Measurements from ENCODE around the gene PBX2.
"Not testable (repeated sequence)": the region's sequence is repeated elsewhere in the genome, so short reads cannot be mapped to it uniquely, and the experiment has no call there.

The PBX2 gene

DNA sequence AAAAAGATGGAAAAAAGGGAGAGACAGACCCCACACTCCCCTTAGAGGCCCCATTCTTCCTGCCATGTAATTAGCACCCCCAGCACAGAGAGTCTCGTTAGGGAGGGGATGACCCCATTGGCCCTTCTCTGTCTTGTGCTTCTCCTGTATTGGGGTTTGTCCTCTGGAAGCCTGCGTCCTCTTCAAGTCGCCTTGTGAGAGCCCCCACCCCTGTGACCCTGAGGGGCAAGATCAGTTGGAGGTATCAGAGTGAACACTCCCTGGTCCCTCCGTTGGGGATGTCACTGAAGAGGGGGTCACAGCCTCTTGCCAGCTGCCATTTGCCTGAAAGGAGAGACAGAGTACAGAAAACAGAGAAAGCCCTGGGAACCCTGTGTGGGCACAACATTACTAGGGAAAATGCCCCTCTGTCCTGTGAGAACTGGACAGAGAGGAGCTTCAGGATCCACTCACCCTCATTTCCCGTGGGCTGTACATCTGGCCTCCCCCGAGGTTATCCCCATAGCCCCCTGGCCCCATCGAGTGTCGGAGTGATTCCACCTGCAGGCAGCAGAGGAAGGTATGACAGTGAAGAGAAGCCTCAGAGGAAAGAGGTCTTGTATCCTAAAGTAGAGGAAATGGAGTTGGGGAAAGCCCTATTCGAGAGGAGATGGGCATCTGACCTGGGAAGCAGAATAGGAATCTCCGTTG is 3.7 kb downstream of the PBX2 start:
- DNase-seq: not testable (repeated sequence)

DNA sequence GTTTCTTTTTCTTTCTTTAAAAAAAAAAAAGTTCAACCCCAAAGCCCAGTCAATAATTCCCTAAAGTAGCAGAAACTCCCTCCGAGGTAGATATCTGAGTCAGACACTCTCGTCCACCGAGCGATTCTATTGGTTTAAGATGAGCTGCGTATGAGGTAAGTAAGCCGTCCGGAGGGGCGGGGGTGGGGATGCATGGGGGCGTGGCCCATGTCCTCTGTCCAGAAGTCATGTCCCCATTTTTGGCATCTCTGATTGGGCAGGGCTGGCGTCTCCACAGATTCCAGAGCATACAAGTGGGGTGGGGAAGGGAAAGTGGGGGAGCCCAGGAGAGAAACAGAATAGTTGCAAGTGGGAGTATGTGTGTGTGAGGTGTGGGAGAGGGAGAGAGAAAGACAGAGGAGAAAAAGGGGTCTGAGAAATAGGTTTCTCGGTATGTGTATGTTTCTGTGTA is 4.3 kb downstream of the PBX2 start:
- peak; percentile 45 to 78 for DNase-seq

DNA sequence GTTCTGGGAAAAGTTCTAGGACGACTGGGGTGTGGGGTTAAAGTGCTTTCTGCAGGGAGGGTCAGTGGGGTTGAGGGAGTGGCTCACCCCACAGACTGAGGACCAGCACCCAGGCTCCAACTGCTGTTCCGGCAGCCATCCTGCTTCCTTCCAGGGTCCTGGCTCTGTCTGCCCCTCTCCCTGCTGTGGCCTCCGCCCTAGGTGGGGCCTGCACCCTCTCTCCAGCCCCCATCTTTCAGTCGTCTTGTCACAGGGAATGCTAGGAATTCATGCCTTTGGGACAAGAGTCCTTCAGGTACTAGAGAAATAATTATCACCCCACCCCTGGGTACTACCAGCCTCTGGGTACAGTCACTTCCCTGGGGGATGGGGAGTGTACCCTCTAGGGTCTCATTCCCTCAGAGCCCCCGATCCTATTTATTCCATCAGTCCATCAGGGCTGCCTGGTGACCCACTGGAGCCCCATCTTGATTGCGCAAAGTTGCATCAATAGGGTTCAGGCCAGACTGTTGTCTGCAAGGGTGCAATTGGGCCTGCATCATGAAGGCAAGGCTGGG is 5.8 kb downstream of the PBX2 start, which contains the start of gene AGER:
AGER (minus strand) TSS at position 170 of the 557 bp plus-strand sequence; CDS start at position 139, 31 bp downstream.
- DNase-seq: no peak

DNA sequence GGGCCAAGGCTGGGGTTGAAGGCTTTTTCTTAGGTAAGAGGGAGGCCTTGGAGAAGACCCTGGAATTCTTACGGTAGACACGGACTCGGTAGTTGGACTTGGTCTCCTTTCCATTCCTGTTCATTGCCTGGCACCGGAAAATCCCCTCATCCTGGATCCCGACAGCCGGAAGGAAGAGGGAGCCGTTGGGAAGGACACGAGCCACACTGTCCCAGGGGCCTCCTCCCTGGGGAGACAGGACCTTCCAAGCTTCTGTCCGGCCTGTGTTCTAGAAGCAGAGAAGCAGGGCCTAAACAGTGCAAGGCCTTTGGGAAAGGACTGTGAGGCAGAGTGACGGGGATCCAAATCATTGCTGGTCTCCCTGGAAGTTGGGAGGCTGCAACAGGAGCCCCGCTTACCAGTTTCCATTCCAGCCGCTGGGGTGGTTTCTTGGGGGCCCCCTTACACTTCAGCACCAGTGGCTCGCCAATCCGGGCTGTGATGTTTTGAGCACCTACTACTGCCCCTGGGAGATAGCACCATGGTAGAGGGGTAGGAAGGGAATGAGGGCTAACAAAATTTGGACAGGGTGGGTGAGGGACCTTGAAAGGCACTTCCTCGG is 6.4 kb downstream of the PBX2 start:
- DNase-seq: no peak

DNA sequence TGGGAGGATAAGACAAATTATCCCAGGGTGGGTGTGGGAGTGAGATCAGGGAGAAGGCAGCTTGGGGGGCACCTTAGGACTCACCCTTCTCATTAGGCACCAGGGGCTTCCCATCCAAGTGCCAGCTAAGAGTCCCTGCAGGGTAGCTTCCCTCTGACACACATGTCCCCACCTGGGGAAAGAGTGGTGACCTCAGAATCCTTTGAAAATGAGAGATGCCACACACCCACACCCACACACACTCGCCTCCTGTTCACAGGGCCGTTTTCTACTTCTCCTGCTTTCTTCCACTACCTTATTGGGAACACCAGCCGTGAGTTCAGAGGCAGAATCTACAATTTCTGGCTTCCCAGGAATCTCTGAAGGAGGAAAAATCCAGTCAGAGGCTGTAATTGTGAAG is 7.0 kb downstream of the PBX2 start:
- no peak for DNase-seq

DNA sequence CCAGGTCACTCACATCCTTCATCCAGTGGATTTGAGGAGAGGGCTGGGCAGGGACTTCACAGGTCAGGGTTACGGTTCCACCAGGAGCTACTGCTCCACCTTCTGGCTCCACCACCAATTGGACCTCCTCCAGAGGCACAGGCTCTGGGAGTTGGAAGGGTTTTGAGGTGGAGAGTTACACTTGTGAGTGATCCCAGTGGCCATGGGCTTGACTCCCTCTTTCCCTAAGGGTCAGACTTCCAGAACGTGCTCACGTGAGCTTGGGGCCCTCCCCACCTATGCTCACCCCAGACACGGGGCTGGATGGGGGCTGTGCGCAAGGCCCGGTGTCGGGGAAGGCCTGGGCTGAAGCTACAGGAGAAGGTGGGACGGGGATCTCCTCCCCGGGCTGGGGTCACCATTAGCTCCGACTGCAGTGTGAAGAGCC is 7.4 kb downstream of the PBX2 start:
- DNase-seq: no peak

DNA sequence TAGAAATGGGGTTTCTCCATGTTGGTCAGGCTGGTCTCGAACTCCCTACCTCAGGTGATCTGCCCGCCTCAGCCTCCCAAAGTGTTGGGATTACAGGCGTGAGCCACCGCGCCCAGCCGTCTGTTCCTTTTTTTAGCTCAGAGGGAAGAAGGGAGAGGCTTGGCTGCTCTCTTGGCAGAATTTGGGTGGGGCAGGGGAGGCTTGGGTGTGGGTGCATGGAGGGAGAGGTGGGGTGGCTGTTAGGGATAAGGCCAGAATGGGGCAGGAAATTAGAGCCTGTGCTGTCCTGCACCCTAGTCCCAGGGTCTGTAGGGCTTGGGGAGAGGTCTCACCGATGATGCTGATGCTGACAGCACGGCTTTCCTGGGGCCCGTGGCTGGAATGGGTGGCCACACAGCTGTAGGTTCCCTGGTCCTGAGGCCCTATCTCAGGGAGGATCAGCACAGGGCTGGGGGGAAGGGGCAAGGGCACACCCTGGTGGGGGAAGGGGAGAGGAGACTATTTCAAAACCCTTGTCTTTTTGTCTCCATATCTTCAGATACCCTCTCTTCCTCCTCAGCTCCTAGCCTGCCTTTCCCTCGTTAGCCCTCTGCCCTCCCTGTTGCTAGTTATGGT is 8.0 kb downstream of the PBX2 start:
- no peak for DNase-seq

DNA sequence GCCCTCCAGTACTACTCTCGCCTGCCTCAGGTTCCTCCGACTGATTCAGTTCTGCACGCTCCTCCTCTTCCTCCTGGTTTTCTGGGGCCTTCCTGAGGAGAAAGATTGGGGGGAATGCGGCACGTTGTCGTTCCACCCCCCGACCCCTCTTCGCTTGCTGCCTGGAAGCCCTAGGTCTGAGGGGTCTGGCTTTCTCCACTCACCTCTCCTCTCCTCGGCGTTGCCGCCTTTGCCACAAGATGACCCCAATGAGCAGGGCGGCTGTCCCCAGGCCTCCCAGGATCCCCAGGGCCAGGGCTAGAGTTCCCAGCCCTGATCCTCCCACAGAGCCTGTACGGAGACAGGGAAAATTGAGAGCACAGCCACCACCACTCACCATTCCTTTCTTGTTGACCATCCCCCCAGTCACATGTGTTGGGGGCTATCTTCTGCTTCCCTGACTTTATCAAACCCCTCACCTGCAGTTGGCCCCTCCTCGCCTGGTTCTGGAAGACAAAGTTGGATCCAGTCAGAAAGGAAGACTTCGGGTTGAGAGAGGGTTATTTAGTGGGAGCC is 8.8 kb downstream of the PBX2 start:
- no peak for DNase-seq

DNA sequence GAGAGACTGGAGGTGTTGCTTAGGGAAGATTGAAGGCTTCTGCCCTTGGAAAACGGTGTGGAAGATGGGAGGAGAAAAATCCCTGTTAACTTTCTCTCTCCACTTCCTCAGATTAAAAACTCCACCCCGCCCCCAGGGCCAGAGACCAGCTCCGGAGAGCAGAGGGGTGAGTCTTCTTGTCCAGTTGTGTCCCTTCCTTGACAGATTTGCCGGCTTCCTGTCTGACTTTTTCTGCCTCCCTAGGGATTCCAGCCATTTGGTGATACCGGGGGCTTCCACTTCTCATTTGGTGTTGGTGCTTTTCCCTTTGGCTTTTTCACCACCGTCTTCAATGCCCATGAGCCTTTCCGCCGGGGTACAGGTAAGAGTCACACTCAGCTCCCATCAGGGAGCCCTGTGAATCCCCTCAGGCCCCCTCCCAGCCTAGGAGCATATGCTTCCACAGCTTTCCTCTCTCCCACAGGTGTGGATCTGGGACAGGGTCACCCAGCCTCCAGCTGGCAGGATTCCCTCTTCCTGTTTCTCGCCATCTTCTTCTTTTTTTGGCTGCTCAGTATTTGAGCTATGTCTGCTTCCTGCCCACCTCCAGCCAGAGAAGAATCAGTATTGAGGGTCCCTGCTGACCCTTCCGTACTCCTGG is 10.1 kb downstream of the PBX2 start:
- DNase-seq: no peak

DNA sequence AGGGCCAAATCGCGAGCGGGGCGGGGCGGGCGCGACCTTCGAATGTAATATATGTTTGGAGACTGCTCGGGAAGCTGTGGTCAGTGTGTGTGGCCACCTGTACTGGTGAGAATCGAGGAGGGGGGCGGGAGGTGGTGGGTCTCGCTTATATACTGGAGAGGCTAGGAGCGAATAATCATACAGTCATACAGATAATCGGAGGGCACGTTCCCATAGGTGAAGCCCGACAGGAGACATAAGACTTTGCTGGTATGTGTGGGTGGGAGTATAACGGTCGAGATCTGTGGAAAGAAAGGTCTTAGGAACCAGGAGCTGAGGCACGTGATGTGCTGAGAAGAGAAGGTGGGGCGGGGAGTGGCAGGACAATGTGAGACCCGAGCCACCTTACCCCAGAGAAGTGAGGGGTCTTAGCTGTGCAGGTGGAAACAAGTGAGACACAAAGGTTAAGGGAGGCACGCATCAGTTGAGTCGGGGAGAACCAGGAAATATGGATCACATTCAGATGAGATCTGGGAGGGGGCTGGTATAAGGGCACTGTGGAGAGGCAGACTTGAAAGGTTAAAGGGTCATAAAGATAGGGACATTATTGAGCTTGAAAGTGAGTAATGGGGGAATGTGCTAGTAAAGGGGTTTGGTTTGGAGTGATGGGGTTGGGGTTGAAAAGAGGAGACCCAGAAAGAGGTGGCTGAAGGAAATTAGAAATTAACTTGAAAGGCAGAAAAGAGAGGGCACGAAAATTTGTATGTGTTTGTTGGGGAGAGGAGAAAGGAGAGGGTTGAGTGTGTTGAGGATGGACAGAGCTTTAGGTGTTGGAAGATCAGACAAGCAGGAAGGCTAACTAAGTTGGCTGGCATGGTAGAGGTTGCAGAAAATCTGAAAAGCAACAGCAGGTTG is 11.2 kb downstream of the PBX2 start:
- DNase-seq: no peak

DNA sequence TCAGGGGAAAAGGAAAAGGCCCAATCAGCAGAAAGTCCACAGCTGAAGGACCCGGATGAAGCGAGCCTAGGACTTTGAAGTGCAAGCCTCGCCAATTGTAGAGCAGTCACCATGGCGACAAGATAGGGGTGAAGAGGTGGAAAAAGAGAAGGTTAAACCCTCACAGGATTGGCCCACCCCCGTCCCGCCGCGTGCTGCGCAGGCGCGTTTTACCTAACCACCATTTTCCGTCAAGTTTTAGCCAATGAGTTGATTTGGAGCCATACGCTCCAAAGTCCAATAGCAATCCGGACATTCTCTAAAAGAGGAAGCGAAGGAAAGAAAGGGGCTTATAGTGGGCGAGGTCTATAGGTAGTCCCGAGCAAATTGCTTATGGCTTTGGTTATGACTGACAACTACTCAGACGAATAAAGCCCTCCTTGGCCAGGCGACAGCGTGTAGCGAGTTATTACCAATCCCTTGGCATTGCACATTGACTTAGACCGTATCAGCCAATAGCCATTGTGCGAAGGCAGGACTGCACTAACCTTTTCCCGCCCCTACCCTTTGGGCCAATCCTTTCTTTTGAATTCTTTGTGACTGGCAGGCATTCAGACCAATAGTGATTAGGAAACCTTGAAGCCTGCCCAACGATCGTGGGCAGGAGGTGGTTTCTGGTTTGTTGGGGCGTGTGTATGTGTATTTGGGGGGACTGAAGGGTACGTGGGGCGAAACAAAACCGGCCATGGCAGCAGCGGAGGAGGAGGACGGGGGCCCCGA is 12.0 kb downstream of the PBX2 start, which contains the start of gene RNF5:
RNF5 (plus strand) TSS at position 618 of the 759 bp plus-strand sequence; CDS start at position 725, 107 bp downstream.
- DNase-seq: peak; percentile 98 to 99

DNA sequence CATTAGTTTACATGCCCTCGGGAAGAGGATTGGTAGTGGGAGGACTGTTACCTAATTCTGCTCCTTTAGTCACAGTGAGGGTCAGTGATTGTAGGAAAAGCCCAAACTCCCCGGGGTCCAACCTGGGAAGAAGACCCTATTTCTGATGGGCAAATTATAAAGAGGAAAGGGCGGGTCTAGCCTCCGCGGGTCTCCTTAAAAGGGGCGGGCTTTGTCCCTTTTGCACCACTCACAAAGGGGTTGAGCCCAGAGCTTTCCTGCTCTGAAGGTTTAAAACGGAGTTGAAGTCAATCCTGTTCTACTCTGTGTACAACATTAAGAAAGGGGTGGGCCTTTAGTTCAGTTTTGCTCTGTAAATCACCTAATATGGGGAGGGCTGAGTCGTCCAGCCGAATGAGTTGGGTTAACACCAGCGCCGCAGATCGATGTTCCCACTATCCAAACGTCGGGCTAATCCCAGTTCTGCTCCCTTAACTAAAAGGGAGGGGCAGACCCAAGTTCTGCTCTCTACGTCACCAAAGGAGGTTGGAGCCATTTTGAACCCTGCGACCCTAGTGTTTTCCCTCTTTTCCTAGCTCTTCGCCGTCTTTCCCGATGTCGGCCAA is 12.7 kb downstream of the PBX2 start:
- DNase-seq: peak in 1 of 2 donors; percentile 70

DNA sequence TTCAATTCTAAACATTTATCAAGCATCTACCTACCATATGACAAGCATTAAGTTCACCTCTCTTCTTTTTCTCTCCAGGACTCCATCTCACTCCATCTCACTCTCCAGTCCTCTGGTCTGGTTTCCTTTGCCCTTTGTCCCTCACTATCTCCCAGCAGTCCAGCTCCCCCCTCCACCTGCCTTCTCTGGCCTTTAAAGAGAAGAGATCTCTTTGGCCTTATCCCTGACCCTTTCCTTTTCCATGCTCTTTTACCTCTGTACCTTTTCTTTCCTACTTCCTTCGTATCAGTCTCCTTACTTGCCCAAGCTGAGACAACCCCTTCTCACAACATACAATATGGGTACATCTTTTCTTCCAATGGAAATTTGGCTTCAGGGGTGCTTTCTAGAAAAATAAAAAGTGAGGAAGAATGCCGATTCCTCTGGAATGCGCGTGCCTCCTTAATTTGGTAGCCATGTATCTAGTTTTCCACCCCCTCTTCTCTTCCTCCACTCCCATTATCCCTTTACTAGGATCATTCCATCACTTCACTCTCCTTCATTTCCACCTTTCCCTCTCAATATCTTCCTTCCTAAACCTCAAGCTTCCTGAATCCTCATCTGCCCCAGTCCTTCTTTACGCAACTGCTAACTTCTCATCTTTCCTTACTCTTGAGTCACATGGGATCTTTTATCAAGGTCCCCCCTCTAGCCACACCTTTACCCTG is 13.4 kb downstream of the PBX2 start:
- DNase-seq: no peak

DNA sequence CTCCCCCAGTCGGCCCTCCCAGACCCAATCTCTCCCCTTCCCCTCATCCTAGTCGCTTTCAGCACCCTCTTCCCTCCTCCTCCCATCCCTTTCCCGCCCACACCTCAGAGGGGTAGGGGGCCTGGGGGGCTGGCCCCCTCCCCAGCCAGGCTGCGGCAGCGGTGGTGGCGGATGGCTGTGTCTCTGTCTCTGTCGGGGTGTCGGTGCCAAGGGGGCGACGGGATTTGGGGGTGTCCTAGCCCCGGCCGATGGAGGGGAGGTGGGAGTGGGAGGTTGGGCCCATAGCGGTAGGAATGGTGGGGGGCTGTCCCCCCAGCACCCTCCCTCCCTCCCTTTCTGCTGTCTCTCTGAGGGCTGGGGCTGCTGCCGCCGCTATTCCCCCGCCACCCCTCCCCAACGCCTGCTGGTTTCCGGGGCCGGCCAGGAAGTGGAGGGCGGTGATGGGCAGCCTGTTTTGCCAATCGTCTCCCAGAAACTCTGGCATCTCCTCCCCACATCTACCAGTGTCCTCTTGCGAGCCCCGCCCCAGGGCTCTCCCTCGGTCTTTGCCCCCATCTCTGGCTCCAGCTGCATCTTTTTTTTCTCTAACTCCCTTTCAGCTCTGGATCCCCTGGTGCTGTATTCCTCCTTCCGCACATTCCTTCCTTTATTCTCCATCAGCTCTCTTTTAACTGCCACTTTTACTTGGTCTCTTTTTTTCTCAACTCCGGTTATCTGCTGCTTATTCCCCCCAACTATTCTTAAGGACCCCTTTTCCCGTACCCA is 14.1 kb downstream of the PBX2 start, which contains the start of gene AGPAT1:
AGPAT1 (minus strand) TSS at position 374 of the 765 bp plus-strand sequence. CDS start 4,588 bp downstream, outside the sequence.
- DNase-seq: peak; percentile 95 to 97

DNA sequence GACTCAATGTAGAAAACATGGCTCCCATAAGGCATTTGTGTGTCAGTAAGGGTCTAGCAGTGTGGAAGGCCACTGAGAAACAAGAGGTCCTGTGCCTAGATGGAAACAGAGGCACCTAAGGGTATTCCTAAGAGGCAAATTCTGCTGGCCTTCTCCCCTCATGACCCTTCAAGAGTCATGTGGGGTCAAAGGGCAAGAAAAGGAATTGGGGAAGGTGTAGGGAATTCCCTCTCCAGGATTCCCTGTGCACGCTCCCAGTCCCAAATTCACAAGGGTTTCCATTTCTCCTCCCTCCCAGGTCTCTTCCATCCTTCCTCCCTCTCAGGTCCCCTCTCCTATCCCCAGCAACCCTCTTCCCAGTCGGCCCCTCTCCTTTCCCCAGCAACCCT is 14.7 kb downstream of the PBX2 start:
- no peak for DNase-seq

DNA sequence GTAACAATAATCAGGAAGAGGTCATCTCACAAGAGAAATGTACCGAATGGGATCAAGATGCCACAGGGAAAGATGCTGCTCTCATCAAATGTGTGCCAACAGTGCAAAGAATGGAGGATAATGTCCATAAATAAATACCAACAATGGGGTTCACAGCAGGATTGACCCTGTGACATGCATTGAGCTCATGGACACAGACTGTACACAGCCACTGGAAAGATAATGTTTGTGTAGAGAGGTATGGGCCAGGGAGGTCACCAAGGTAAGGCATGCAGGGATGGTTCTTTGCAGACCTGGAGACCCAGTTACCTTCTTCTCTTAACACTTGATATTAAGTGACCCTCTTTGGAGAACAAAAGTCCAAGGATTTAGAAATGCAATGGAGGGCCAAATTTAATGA is 15.6 kb downstream of the PBX2 start:
- DNase-seq: no peak

DNA sequence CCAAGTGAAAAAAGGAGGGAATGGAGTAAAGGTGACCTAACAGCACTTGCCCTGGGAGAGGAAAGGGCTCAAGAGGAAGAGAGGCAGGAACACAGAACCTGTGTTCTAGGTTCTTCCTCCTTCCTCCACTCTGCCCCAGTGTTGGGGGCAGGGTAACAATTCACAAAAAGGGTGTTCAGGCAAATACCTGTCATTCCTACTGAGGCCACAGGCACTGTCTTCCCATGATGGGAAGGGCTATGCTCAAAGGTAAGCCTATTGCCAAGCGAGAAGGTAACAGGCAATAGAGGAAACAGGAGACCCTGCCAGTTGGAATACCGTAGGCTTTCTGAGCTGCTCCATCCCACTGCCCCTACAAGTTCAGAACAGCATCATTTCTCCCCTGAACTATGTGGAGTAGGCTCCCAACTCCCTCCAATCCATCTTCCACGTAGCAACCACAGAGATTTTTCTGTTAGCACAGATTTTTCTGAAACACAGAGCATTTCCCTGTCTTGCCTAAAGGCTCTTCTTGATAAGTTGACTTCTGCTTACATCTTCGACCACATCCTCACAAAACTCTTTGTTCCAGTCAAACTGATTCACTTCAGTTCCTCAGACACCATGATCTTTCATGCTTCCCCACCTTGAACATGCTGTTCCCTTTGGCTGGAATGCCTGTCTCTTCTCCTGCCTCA is 16.8 kb downstream of the PBX2 start:
- DNase-seq: no peak

DNA sequence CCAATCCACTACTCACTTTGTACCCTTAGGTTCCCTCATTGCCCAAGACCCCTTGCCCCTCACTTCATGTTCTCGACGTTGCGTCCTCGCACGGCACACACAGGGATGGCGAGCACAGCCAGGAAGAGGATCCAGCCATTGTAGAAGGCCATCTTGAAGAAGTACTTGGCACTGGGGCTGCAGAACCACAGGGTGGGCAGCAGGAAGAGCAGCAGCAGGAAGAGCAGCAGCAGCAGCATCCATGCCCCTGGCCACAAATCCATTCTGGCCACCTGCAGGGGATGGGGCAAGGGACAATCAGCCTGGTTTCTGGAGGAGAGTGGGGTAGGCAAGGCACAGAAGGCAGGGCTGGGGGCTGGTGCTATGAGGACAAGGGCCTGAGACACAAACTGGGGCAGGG is 18.8 kb downstream of the PBX2 start:
- no peak for DNase-seq
